Measurements from ENCODE around the gene PPP1R14C.

Gene PPP1R14C

DNA sequence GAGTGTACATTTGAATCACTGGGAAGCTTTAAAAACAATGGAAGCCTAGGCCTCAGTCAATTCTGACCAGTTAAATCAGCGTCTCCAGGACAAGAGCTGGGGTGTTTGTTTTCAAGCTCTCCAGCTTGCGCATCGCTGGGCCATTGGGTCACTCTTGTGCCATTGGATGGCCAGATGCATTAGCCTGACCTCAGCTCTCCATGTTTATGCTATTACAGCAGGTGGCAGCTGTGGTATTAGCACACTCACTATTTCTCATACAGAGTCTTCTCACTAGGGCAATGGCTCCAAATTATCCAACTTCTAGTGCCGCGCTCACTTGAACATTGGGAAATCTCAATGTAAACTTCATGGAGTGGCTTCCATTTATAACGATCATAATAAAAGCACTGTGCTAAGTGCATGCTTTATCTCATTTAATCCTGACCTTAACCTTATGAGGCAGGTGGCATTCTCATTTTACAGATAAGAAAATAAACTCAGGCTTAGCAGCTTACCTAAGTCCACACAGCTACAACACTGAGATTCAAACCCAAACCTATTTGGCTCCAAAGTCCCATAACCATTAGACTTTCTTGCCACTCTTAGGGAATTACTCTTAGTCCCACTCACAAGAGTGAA is 108.8 kb downstream of the PPP1R14C start:
- no peak overlapping the region for H3K9ac ChIP-seq (ENCODE audit: low read length)
- no peak overlapping the region for H3K4me2 ChIP-seq (ENCODE audit: low read length, poor library complexity, severe bottlenecking)

DNA sequence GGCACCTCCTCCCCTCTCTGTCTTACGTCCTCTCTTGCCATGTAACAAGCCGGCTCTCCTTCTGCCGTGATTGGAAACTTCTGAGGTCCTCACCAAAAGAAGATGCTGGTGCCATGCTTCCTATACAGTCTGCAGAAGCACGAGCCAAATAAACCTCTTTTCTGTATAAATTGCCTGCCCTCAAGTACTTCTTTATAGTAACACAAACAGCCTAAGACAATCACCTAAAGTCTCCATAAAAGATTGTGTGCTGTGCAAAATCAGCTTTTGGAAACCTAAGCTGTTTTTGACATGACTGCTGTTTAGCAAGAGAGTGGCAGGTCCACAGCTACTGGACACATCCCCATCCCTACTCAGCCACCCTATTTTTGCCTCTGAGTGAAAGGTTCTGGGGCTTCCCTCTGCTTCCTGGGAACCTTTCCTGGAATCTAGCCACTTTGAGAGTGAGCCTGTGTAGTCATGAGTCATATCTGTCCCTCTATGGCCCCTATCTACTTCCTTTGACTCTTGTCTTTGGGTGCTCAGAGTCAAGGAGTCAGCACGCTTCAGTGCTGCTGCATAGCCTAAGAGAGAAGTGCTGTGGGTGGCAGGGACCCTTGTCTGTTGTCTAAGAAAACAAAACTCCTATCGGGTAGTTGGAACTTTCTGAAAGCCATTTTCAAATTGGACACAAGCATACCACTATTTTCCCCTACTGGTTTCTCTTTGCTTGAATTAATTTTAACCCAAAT is 110.0 kb downstream of the PPP1R14C start:
- WGBS, result 84% methylated on average over 5 of the region's 6 CpGs
- no peak overlapping the region for H2AFZ ChIP-seq (ENCODE audit: low read depth, low read length)

More for the DNA sequence above, 108.8 kb downstream of the PPP1R14C start:
- no peak overlapping the region for H3K27ac ChIP-seq (ENCODE audit: low read length, poor library complexity, severe bottlenecking)
- peaks cover 5% of the 10 kb centered on the region for H3K4me1 ChIP-seq (ENCODE audit: control insufficient read depth, insufficient read depth, low read depth, low read length)
- H2BK15ac ChIP-seq (ENCODE audit: low read depth, poor library complexity, severe bottlenecking), result no peak overlapping the region
- 94% methylated on average over 6 of the region's 6 CpGs for WGBS
- H3K14ac ChIP-seq (ENCODE audit: low read length in 2 of 2), result no peak overlapping the region
- H2AFZ ChIP-seq (ENCODE audit: low read depth, low read length), result no peak overlapping the region
- H4K8ac ChIP-seq (ENCODE audit: low read length), result no peak overlapping the region
- no peak overlapping the region for H3K23ac ChIP-seq (ENCODE audit: low read length in 2 of 2)
- H2AK5ac ChIP-seq (ENCODE audit: low read length, severe bottlenecking), result no peak overlapping the region
- peaks cover 0 to 8% of the 10 kb centered on the region in 2 experiments for H3K27me3 ChIP-seq (ENCODE audit: control insufficient read depth in 1 of 2, insufficient read depth in 1 of 2, low read length in 2 of 2)
- H3K36me3 ChIP-seq (ENCODE audit: control insufficient read depth in 1 of 2, insufficient read depth in 2 of 2, low read depth in 1 of 2, low read length in 2 of 2), result no peaks in the 10 kb centered on the region
- no peak overlapping the region for H2BK12ac ChIP-seq (ENCODE audit: low read length in 2 of 2)
- H4K91ac ChIP-seq (ENCODE audit: low read length), result no peak overlapping the region
- no peak overlapping the region for H2BK120ac ChIP-seq (ENCODE audit: low read depth, low read length)
- no peak overlapping the region for H2BK5ac ChIP-seq (ENCODE audit: low read depth, low read length, poor library complexity, severe bottlenecking)
- no peak overlapping the region for H3K4ac ChIP-seq (ENCODE audit: low read depth in 1 of 2, low read length in 2 of 2)
- peak; percentile 18 for DNase-seq
- no peaks in the 10 kb centered on the region for H3K79me1 ChIP-seq (replicated peaks; ENCODE audit: low read length, poor library complexity, severe bottlenecking)
- no peak overlapping the region for H3K4me3 ChIP-seq (ENCODE audit: insufficient read depth in 1 of 2, low read depth in 1 of 2, low read length in 2 of 2)
- peaks cover 12% of the 10 kb centered on the region for H3K9me3 ChIP-seq (ENCODE audit: control insufficient read depth, low read length)
- no peak overlapping the region for H3K18ac ChIP-seq (ENCODE audit: low read depth in 1 of 2, low read length in 2 of 2)

DNA sequence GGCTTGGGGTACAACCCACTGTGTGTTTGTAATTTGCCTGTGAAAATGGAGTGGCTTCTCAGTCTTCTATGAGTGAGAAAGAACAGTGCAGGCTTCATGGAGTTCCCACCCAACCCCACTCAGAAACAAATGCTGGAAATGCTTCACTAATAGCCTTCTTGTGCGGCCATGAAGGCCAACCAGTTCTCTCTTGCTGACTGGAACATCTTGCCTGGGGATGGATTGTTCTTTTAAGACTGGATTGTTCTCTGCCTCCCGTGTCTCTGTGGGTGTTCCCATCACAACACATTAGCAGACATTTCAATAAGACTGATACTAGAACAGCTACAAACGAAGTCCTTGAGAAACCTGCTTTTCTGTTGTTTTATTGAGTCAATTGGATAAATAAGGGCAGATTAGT is 110.6 kb downstream of the PPP1R14C start:
- Histone ChIP-seq H3K9ac (ENCODE audit: low read length) (no peak overlapping the region), H3K4me2 (ENCODE audit: low read length, poor library complexity, severe bottlenecking) (no peak overlapping the region), H3K18ac (ENCODE audit: low read depth in 1 of 2, low read length in 2 of 2) (no peak overlapping the region), H3K4ac (ENCODE audit: low read depth in 1 of 2, low read length in 2 of 2) (no peak overlapping the region), H3K27me3 (ENCODE audit: control insufficient read depth in 1 of 2, insufficient read depth in 1 of 2, low read length in 2 of 2) (peaks cover 0 to 8% of the 10 kb centered on the region in 2 experiments), H2BK15ac (ENCODE audit: low read depth, poor library complexity, severe bottlenecking) (no peak overlapping the region), H2AFZ (ENCODE audit: low read depth, low read length) (no peak overlapping the region), H3K4me3 (ENCODE audit: insufficient read depth in 1 of 2, low read depth in 1 of 2, low read length in 2 of 2) (no peak overlapping the region), H3K14ac (ENCODE audit: low read length in 2 of 2) (no peak overlapping the region), H3K23ac (ENCODE audit: low read length in 2 of 2) (no peak overlapping the region), H2BK120ac (ENCODE audit: low read depth, low read length) (no peak overlapping the region), H3K79me1 (replicated peaks; ENCODE audit: low read length, poor library complexity, severe bottlenecking) (no peaks in the 10 kb centered on the region), H3K36me3 (ENCODE audit: control insufficient read depth in 1 of 2, insufficient read depth in 2 of 2, low read depth in 1 of 2, low read length in 2 of 2) (no peaks in the 10 kb centered on the region), H3K27ac (ENCODE audit: low read length, poor library complexity, severe bottlenecking) (no peak overlapping the region), H2AK5ac (ENCODE audit: low read length, severe bottlenecking) (no peak overlapping the region), H4K8ac (ENCODE audit: low read length) (no peak overlapping the region), H3K9me3 (ENCODE audit: control insufficient read depth, low read length) (no peaks in the 10 kb centered on the region), H4K91ac (ENCODE audit: low read length) (no peak overlapping the region), H2BK12ac (ENCODE audit: low read length in 2 of 2) (no peak overlapping the region), H3K4me1 (ENCODE audit: control insufficient read depth, insufficient read depth, low read depth, low read length) (peaks cover 5% of the 10 kb centered on the region), H2BK5ac (ENCODE audit: low read depth, low read length, poor library complexity, severe bottlenecking) (no peak overlapping the region)
- DNase-seq, result no peak
- WGBS, result 90% methylated on average over 2 of the region's 3 CpGs

More for the DNA sequence above, 110.0 kb downstream of the PPP1R14C start:
- no peaks in the 10 kb centered on the region for H3K79me1 ChIP-seq (replicated peaks; ENCODE audit: low read length, poor library complexity, severe bottlenecking)
- H3K27ac ChIP-seq (ENCODE audit: low read length, poor library complexity, severe bottlenecking), result no peak overlapping the region
- H3K4me1 ChIP-seq (ENCODE audit: control insufficient read depth, insufficient read depth, low read depth, low read length), result peaks cover 5% of the 10 kb centered on the region
- H3K23ac ChIP-seq (ENCODE audit: low read length in 2 of 2), result no peak overlapping the region
- H2BK120ac ChIP-seq (ENCODE audit: low read depth, low read length), result no peak overlapping the region
- H3K4me2 ChIP-seq (ENCODE audit: low read length, poor library complexity, severe bottlenecking), result no peak overlapping the region
- no peak for DNase-seq
- H4K8ac ChIP-seq (ENCODE audit: low read length), result no peak overlapping the region
- no peak overlapping the region for H3K4me3 ChIP-seq (ENCODE audit: insufficient read depth in 1 of 2, low read depth in 1 of 2, low read length in 2 of 2)
- H3K14ac ChIP-seq (ENCODE audit: low read length in 2 of 2), result no peak overlapping the region
- no peak overlapping the region for H4K91ac ChIP-seq (ENCODE audit: low read length)
- no peak overlapping the region for H3K18ac ChIP-seq (ENCODE audit: low read depth in 1 of 2, low read length in 2 of 2)
- no peak overlapping the region for H2BK5ac ChIP-seq (ENCODE audit: low read depth, low read length, poor library complexity, severe bottlenecking)
- no peak overlapping the region for H3K9ac ChIP-seq (ENCODE audit: low read length)
- H3K27me3 ChIP-seq (ENCODE audit: control insufficient read depth in 1 of 2, insufficient read depth in 1 of 2, low read length in 2 of 2), result peaks cover 0 to 8% of the 10 kb centered on the region in 2 experiments
- no peak overlapping the region for H3K4ac ChIP-seq (ENCODE audit: low read depth in 1 of 2, low read length in 2 of 2)
- no peak overlapping the region for H2BK12ac ChIP-seq (ENCODE audit: low read length in 2 of 2)
- peaks cover 6% of the 10 kb centered on the region for H3K9me3 ChIP-seq (ENCODE audit: control insufficient read depth, low read length)
- no peaks in the 10 kb centered on the region for H3K36me3 ChIP-seq (ENCODE audit: control insufficient read depth in 1 of 2, insufficient read depth in 2 of 2, low read depth in 1 of 2, low read length in 2 of 2)
- H2AK5ac ChIP-seq (ENCODE audit: low read length, severe bottlenecking), result no peak overlapping the region
- no peak overlapping the region for H2BK15ac ChIP-seq (ENCODE audit: low read depth, poor library complexity, severe bottlenecking)

DNA sequence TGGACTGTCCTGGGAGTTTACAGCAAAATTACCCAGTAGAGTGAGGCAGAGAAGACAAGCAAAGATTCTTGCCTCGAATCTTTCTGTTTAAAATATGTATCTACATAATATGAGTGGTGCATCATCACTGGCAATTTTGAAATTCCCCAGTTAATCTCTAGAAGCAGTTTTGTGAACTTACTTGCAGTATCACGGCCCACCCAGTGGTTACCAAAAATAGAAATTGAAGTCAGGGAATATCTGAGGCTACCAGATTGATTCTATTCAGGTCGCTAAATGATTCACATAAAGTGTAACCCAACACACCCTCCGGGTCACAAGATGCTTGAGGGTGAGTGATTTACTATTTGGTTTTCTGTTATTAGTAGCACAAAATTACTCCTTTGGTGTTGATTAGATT is 111.9 kb downstream of the PPP1R14C start:
- peaks cover 5% of the 10 kb centered on the region for H3K4me1 ChIP-seq (ENCODE audit: control insufficient read depth, insufficient read depth, low read depth, low read length)
- no peaks in the 10 kb centered on the region for H3K9me3 ChIP-seq (ENCODE audit: control insufficient read depth, low read length)
- peaks cover 0 to 8% of the 10 kb centered on the region in 2 experiments for H3K27me3 ChIP-seq (ENCODE audit: control insufficient read depth in 1 of 2, insufficient read depth in 1 of 2, low read length in 2 of 2)
- no peak overlapping the region for H3K4me2 ChIP-seq (ENCODE audit: low read length, poor library complexity, severe bottlenecking)
- no peak overlapping the region for H2AK5ac ChIP-seq (ENCODE audit: low read length, severe bottlenecking)
- H3K79me1 ChIP-seq (replicated peaks; ENCODE audit: low read length, poor library complexity, severe bottlenecking), result no peaks in the 10 kb centered on the region
- no peak overlapping the region for H3K23ac ChIP-seq (ENCODE audit: low read length in 2 of 2)
- no peak overlapping the region for H2BK12ac ChIP-seq (ENCODE audit: low read length in 2 of 2)
- H2BK5ac ChIP-seq (ENCODE audit: low read depth, low read length, poor library complexity, severe bottlenecking), result no peak overlapping the region
- H2BK120ac ChIP-seq (ENCODE audit: low read depth, low read length), result no peak overlapping the region
- no peak for DNase-seq
- no CpG with 5 or more reads among the region's 4 CpGs for WGBS
- no peak overlapping the region for H3K4me3 ChIP-seq (ENCODE audit: insufficient read depth in 1 of 2, low read depth in 1 of 2, low read length in 2 of 2)
- H3K14ac ChIP-seq (ENCODE audit: low read length in 2 of 2), result no peak overlapping the region
- H4K91ac ChIP-seq (ENCODE audit: low read length), result no peak overlapping the region
- H2AFZ ChIP-seq (ENCODE audit: low read depth, low read length), result no peak overlapping the region
- peak overlapping the region; percentile 28 for H3K9ac ChIP-seq (ENCODE audit: low read length)
- H2BK15ac ChIP-seq (ENCODE audit: low read depth, poor library complexity, severe bottlenecking), result no peak overlapping the region
- H3K27ac ChIP-seq (ENCODE audit: low read length, poor library complexity, severe bottlenecking), result no peak overlapping the region
- H3K18ac ChIP-seq (ENCODE audit: low read depth in 1 of 2, low read length in 2 of 2), result no peak overlapping the region
- H4K8ac ChIP-seq (ENCODE audit: low read length), result no peak overlapping the region
- no peak overlapping the region for H3K4ac ChIP-seq (ENCODE audit: low read depth in 1 of 2, low read length in 2 of 2)
- H3K36me3 ChIP-seq (ENCODE audit: control insufficient read depth in 1 of 2, insufficient read depth in 2 of 2, low read depth in 1 of 2, low read length in 2 of 2), result no peaks in the 10 kb centered on the region
